ENCODE measurements around the gene TBC1D19. TPM values are rescaled to one million over a fixed set of nuclear protein-coding genes. Genes with fewer than 3 reads are reported as not detected.
"Not testable (repeated sequence)": the region's sequence is repeated elsewhere in the genome, so short reads cannot be mapped to it uniquely, and the experiment has no call there.

TBC1D19 gene
- total RNA-seq, 1 donor from 2014 or later = 17.2 TPM

DNA sequence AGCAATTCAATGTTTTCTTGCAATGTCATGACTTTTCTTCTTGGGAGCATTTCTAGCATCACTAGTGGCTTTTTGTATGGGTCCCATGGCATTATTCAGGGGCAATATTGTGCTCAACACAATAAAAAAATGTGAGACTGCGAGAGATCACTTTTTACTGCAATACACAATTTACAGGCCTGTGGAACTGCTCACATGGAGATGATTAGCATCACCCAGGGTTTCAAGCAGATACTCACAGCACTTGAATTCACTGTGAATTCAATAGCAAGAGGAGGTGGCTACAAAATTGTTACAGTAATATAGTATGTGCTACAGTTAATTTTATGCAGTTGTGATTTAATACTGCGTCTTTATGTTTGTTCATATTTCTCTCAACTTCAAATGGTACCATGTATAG lies 50.4 kb downstream of the TBC1D19 start:
- H3K4me3 ChIP-seq (ENCODE audit: low read depth, low read length) = no peak overlapping the region
- DNase-seq (ENCODE audit: low read depth) = no peak
- H3K27me3 ChIP-seq (ENCODE audit: control insufficient read depth, insufficient read depth, low read length) = no peaks in the 10 kb centered on the region
- TF ChIP-seq, protein P1, sequence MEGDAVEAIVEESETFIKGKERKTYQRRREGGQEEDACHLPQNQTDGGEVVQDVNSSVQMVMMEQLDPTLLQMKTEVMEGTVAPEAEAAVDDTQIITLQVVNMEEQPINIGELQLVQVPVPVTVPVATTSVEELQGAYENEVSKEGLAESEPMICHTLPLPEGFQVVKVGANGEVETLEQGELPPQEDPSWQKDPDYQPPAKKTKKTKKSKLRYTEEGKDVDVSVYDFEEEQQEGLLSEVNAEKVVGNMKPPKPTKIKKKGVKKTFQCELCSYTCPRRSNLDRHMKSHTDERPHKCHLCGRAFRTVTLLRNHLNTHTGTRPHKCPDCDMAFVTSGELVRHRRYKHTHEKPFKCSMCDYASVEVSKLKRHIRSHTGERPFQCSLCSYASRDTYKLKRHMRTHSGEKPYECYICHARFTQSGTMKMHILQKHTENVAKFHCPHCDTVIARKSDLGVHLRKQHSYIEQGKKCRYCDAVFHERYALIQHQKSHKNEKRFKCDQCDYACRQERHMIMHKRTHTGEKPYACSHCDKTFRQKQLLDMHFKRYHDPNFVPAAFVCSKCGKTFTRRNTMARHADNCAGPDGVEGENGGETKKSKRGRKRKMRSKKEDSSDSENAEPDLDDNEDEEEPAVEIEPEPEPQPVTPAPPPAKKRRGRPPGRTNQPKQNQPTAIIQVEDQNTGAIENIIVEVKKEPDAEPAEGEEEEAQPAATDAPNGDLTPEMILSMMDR (IDR thresholded peaks at IDR 0.05; ENCODE audit: insufficient read depth, low read length, poor library complexity, severe bottlenecking) = no peak
- peaks cover 1% of the 10 kb centered on the region for H3K36me3 ChIP-seq (ENCODE audit: control insufficient read depth, insufficient read depth, low read length)

DNA sequence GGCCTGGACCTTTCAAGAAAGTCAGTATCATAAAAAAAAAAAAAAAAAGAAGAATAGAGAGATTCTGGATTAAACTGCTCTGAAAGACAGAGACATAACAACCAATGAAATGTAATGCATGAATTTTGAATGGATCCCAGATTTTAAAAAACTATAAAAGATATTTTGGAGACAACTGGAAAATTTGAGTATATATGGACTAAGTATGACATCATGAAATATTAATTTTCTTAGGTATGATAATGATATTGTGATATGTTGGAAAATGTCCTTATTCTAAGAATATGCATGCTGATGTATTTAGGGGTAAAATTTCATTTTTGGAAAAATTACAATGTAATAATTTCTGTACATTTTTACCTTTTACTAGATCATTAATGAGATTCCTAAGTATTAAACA lies 52.6 kb downstream of the TBC1D19 start:
- TF ChIP-seq, protein P1 (IDR thresholded peaks at IDR 0.05; ENCODE audit: insufficient read depth, low read length, poor library complexity, severe bottlenecking) = no peak
- no peak overlapping the region for H3K4me3 ChIP-seq (ENCODE audit: low read depth, low read length)
- no peak for DNase-seq (ENCODE audit: low read depth)
- no peaks in the 10 kb centered on the region for H3K27me3 ChIP-seq (ENCODE audit: control insufficient read depth, insufficient read depth, low read length)
- peaks cover 2% of the 10 kb centered on the region for H3K36me3 ChIP-seq (ENCODE audit: control insufficient read depth, insufficient read depth, low read length)

DNA sequence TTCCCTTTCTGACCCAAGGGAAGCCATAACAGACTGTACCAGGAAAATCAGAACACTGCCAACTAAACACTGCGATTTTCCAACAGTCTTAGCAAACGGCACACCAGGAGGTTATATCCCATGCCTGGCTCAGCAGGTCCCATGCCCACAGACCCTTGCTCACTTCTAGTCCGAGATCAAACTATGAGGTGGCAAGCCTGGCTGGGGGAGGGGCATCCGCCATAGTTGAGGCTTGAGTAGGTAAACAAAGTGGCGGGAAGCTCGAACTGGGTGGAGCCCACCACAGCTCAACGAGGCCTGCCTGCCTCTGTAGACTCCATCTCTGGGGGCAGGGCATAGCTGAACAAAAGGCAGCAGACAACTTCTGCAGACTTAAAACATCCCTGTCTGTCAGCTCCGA lies 56.8 kb downstream of the TBC1D19 start:
- DNase-seq (ENCODE audit: low read depth); H3K27me3 ChIP-seq (ENCODE audit: control insufficient read depth, insufficient read depth, low read length); H3K4me3 ChIP-seq (ENCODE audit: low read depth, low read length); H3K36me3 ChIP-seq (ENCODE audit: control insufficient read depth, insufficient read depth, low read length): not testable (repeated sequence)

DNA sequence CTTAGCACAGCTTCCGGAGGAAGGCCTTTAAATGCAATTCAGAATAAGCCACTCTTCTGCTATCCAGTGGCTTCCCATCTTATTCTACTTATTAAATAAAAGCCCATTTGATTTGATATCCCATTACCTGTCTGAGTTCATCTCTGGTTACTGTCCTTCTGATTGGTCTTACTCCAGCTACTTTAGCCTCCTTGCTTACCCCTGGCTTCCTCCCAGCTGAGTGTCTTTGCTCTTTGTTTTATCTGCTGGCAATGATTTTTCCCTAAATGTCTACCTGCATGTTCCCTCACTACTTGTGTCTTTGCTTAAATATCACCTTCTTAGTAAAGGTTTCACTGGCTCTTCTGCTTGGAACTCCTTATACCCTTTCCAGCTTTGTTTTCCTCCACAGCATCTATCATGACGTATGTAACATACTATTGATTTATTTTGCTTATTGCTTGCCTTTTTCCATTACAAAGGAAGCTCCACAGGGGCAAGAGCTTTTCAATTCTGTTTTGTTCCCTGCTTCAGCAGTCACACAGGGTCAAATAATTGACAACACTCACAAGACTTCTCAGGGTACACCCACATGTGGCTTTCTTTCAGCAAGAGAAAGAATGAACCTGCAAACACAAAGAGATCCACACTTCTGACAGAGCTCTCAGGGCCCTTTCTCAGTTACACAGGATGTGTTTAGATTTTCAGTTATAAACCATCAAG lies 63.8 kb downstream of the TBC1D19 start:
- TF ChIP-seq, protein P1 (IDR thresholded peaks at IDR 0.05; ENCODE audit: insufficient read depth, low read length, poor library complexity, severe bottlenecking) = no peak
- no peaks in the 10 kb centered on the region for H3K36me3 ChIP-seq (ENCODE audit: control insufficient read depth, insufficient read depth, low read length)
- no peak overlapping the region for H3K4me3 ChIP-seq (ENCODE audit: low read depth, low read length)
- DNase-seq (ENCODE audit: low read depth) = no peak
- H3K27me3 ChIP-seq (ENCODE audit: control insufficient read depth, insufficient read depth, low read length) = no peaks in the 10 kb centered on the region

DNA sequence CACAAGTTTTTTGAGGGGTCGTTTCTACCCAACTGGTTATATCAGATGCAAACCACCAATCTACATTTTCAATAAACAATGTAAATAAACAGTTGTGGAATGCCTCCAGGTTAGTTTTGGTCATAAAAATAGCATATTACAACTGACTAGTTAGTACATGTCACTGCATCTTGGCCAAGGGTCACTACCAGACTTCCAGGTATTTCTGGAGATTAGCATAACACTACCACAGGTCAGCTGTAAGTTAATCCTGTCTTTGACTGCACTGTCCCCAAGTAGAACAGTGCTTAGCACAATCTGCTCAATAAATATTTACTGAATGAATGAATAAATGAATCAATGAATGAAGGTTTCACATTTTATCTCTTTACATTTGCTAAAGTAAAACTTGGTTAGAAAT lies 64.4 kb downstream of the TBC1D19 start:
- DNase-seq (ENCODE audit: low read depth) = no peak
- TF ChIP-seq, protein P1 (IDR thresholded peaks at IDR 0.05; ENCODE audit: insufficient read depth, low read length, poor library complexity, severe bottlenecking) = no peak
- no peaks in the 10 kb centered on the region for H3K36me3 ChIP-seq (ENCODE audit: control insufficient read depth, insufficient read depth, low read length)
- no peak overlapping the region for H3K4me3 ChIP-seq (ENCODE audit: low read depth, low read length)
- no peaks in the 10 kb centered on the region for H3K27me3 ChIP-seq (ENCODE audit: control insufficient read depth, insufficient read depth, low read length)

DNA sequence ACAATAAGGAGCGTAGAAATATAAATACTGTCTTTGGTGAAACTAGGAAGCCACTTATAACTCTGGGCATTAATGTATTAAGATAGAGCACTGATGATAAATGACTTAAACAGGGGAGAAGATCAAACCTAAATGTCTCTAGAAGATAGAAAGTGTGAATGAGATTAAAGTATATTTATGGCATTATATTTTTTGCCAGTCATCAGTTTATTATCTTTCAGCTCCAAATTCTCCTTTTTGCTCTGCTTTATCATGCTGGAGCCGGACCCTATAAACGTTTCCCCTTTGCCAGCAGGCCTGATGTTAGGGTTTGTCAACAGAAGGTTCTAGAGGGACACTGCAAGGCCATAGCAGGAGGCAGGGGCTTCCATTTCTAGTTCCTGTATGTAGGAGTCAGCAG lies 76.4 kb downstream of the TBC1D19 start:
- Histone ChIP-seq H3K4me3 (ENCODE audit: low read depth, low read length) (no peak overlapping the region), H3K27me3 (ENCODE audit: control insufficient read depth, insufficient read depth, low read length) (no peaks in the 10 kb centered on the region), H3K36me3 (ENCODE audit: control insufficient read depth, insufficient read depth, low read length) (peaks cover 1% of the 10 kb centered on the region)
- no peak for DNase-seq (ENCODE audit: low read depth)
- TF ChIP-seq, protein P1 (IDR thresholded peaks at IDR 0.05; ENCODE audit: insufficient read depth, low read length, poor library complexity, severe bottlenecking) = no peak
